Astrocyte (in vitro differentiated cells and primary cell): ENCODE measurements around the gene CHAF1B.

Experiments
- CTCF ChIP-seq: IDR thresholded peaks from 2 replicates; pipeline ENCODE4 v1.5.1; 2011; ENCODE audit warnings: low read depth, mild to moderate bottlenecking, inconsistent platforms, low read length, moderate library complexity; ENCODE audit not compliant: insufficient read depth
- EZH2 ChIP-seq: IDR thresholded peaks from 2 replicates; pipeline ENCODE4 v1.6.1; 2012; ENCODE audit warnings: mild to moderate bottlenecking, low read length, inconsistent platforms; ENCODE audit not compliant: insufficient read depth

GRCh38 chr21:36344931-36345330 lies 40.3 kb upstream of the CHAF1B start:
- TF ChIP-seq CTCF (no peak), EZH2 (no peak)
